HG03342 (cell line): ENCODE data around the gene RBM47.
"Not testable (repeated sequence)": the region's sequence is repeated elsewhere in the genome, so short reads cannot be mapped to it uniquely, and the experiment has no call there.

ENCODE experiments used
- ATAC-seq: cut with Tn5 transposase; IDR thresholded peaks from one replicate; pipeline ENCODE4 v1.9.1; 2021; ENCODE audit warnings: mild to moderate bottlenecking, moderate library complexity; ENCODE audit not compliant: unreplicated experiment

Gene RBM47

GRCh38 chr4:40418430-40419230, 211.0 kb downstream of the RBM47 start:
- ATAC-seq: no peak

GRCh38 chr4:40417941-40418340, 211.7 kb downstream of the RBM47 start:
- no peak for ATAC-seq

- ATAC-seq: no peak
Observed at GRCh38 chr4:40414673-40415072, 215.0 kb downstream of the RBM47 start.

- ATAC-seq: no peak
Observed at GRCh38 chr4:40412866-40413795, 216.5 kb downstream of the RBM47 start.

DNA sequence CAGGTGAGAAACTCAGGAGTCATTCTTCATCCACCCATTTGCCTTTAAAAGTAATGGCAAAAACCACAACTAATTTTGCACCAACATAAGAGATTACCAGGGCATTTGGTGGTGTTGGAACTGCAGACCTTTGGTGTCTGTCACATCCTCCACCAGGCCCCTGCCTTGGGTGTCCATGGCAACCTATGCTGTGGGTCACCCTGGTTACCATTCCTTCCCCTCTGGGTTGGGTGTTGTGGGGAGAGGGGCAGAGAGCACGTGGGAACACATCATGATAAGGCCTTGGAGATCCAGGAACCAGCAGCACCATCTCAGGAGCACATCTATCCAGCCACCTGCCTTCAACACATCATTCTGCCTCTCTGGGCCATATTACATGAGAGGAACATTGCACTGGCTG, 217.3 kb downstream of the RBM47 start:
- ATAC-seq: no peak

- ATAC-seq: no peak
Observed at GRCh38 chr4:40409835-40410234, 219.8 kb downstream of the RBM47 start.

- ATAC-seq: not testable (repeated sequence)
Observed at GRCh38 chr4:40407468-40407867, 222.2 kb downstream of the RBM47 start.

- no peak for ATAC-seq
Observed at GRCh38 chr4:40406340-40406739, 223.3 kb downstream of the RBM47 start.

- ATAC-seq: no peak
Observed at GRCh38 chr4:40405193-40405592, 224.5 kb downstream of the RBM47 start.

DNA sequence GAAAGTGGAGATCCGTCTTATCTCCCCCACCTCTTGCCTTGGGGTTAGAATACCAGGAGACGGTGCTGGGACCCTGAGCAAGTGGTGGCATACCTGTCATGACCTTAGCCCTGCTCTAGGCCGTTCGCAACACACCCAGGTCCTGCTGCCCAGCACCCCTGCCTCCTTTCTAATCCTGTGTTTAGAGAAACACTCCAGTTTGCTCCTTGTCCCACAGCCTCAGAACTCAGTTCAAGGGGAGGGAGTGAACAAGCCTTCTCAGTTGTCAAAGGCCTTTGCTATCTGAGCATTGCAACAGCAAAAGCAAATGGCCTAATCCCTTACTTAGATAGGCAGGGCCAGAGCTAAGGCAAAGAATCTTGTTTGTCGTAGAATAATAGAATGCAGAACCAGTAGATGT, 226.6 kb downstream of the RBM47 start:
- ATAC-seq: no peak

DNA sequence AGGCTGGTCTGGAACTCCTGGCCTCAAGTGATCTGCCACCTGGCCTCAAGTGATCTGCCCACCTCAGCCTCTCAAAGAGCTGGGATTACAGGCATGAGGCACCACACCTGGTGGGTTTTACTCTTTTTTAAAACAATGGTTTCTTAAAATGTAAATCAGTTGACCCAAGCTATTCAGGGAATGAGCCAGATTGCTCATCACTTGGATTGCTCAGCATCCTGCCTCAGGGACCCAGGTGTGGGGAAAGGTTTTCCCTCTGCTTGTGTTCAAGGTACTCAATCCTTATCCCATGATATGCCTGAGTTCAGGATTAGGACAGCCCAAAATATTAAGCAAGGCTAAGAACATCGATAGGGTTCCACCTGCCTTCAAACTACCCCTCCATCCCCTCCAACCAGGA, 227.1 kb downstream of the RBM47 start:
- no peak for ATAC-seq

- no peak for ATAC-seq
Observed at GRCh38 chr4:40401631-40402030, 228.0 kb downstream of the RBM47 start.

- no peak for ATAC-seq
Observed at GRCh38 chr4:40401096-40401495, 228.6 kb downstream of the RBM47 start.

DNA sequence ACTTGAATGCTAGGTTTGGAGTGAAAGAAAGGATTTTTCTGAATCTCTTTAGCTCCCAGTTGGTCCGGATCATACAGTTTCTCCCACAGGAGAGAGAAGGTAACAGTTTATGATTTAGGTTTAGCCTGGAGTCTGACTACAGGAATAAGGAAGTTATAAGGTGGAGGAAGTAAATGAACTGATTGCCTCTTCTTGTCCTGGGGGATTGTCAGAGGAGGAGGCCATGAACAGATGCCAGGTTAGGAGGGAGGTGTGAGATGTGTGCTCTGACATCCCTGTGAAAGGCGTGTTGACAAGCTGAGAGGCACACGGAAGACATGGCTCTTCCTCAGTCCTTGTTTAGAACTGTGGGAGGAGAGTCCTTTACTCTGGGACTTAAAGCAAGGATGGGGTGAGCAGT, 230.1 kb downstream of the RBM47 start:
- ATAC-seq: no peak

- ATAC-seq: no peak
Observed at GRCh38 chr4:40395908-40396793, 233.5 kb downstream of the RBM47 start.

DNA sequence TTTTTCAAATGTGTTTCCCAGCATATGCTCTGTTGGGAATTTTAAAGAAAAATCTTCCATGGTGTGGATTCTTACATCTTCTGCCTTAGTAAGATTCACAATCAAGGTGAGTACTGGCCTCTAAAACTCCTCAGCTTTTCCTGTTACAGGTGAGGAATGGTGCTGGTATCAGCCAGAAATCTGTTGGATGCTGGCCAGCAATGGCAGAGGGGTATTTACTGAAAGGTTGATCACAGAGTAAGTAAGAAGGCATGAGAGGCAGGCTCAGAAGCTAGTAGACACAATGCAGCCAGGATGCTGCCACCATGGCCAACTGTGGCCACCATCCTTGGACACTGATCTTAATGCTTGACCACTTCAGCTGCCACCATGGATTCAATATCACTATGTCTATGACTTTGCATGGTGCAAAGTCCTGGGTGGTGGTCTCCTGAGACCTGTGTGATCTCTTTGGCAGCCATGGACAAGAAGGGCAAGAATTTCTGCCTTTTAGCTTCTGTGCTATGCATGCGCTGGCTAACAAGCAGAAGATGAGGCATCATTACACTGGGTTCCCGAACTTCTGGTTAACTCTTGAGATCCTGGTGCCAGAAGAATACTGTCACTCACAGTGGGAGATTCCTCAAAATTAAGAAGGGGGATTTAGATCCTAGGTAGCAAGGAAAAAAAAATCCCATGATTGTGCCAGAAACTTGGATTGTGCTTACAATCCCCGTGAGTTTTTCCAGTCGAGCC, 234.3 kb downstream of the RBM47 start:
- no peak for ATAC-seq

- ATAC-seq: no peak
Observed at GRCh38 chr4:40394236-40394635, 235.4 kb downstream of the RBM47 start.

GRCh38 chr4:40392241-40392640, 237.4 kb downstream of the RBM47 start:
- not testable (repeated sequence) for ATAC-seq

DNA sequence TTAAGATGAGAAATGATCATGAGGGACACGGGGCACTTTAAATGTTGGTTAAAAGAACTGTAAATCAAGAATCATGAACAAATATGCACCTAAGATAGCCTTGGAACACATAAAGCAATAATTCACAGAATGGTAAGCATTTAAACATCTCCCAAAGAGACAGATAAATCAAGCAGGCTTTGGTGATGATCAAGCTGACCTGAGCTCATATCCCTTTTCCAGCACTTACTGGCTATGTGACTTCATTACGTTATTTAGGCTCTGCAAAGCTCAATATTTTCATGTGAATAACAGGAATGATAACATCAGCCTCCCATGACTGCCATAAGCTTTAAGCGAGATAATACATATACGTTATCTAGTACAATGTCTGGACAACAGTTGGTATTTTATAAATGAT, 239.7 kb downstream of the RBM47 start:
- no peak for ATAC-seq

- ATAC-seq: no peak
Observed at GRCh38 chr4:40388239-40388638, 241.4 kb downstream of the RBM47 start.
